HG03565 (cell line): Measurements from ENCODE around the gene ASH1L.
"Not testable (repeated sequence)": the region's sequence is repeated elsewhere in the genome, so short reads cannot be mapped to it uniquely, and the experiment has no call there.

Experiments
- ATAC-seq: cut with Tn5 transposase; IDR thresholded peaks from one replicate; pipeline ENCODE4 v1.9.1; 2021; ENCODE audit warnings: mild to moderate bottlenecking, moderate library complexity; ENCODE audit not compliant: unreplicated experiment

The ASH1L gene

GRCh38 chr1:155339515-155340097 lies 223.0 kb downstream of the ASH1L start:
- ATAC-seq, result no peak

DNA sequence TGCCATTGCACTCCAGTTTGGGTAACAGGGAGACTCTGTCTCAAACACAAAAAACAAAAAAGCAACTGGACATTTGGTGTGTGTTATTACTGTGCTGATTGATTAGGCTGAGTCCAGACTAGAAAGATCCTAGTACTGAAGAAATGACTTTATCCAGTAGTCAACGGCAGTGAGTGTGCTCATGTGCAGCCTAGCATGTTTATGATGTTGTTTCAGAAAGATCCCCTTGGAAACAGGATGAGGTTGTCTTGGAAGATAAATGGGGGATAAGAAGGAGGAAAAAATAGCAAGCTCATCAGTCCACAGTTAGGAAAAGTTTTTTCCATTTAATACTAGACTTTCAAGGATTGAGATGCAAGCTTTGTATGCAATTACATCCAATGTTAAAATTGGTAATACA lies 227.6 kb downstream of the ASH1L start:
- ATAC-seq, result no peak

GRCh38 chr1:155329980-155330598 lies 232.5 kb downstream of the ASH1L start:
- no peak for ATAC-seq

- ATAC-seq, result not testable (repeated sequence)
These were observed 233.7 kb downstream of the ASH1L start for GRCh38 chr1:155328856-155329255.

DNA sequence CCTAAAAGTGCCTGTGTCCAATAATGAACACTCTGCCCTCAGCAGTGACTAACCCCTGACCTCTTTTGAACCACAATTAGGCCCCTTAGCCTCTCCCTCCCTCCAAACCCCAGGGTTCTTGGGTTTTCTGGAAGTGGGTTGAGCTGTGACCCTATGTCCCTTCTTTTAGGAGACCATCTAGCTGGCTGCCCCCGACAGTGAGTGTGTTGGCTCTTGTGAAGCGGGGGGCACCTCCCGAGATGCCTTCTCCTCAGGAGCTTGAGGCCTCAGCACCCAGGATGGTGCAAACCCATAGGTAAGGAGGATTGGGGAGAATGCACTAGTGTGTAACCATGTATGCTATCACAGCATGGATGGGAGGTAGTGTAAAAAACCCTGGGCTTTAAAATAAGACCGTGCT lies 234.6 kb downstream of the ASH1L start:
- no peak for ATAC-seq

DNA sequence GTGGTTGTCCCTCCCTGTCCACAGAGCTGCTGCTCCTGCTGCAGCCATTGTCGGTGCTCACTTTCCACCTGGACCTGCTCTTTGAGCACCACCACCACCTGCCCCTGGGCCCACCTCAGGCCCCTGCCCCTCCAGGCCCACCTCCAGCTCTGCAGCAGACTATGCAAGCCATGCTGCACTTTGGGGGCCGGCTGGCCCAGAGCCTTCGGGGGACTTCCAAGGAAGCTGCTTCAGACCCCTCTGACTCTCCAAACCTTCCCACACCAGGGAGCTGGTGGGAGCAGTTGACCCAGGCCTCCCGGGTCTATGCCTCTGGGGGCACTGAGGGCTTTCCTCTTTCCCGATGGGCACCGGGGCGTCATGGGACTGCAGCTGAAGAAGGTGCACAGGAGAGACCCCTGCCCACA lies 236.0 kb downstream of the ASH1L start:
- no peak for ATAC-seq

GRCh38 chr1:155326020-155326526 lies 236.5 kb downstream of the ASH1L start:
- ATAC-seq, result no peak

DNA sequence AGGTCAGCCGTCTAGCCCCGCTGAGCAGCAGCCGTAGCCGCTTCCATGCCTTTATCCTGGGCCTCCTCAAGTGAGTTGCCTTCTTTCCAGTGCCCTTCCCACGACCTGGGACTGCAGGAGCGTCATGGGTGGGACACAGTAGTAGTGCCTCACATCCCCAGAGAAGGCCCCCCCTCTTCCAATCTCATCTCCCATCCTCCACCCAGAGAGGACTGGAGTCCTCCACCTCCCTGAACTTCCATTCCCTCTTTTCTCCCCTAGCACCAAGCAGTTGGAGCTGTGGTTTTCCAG lies 237.1 kb downstream of the ASH1L start:
- no peak for ATAC-seq

DNA sequence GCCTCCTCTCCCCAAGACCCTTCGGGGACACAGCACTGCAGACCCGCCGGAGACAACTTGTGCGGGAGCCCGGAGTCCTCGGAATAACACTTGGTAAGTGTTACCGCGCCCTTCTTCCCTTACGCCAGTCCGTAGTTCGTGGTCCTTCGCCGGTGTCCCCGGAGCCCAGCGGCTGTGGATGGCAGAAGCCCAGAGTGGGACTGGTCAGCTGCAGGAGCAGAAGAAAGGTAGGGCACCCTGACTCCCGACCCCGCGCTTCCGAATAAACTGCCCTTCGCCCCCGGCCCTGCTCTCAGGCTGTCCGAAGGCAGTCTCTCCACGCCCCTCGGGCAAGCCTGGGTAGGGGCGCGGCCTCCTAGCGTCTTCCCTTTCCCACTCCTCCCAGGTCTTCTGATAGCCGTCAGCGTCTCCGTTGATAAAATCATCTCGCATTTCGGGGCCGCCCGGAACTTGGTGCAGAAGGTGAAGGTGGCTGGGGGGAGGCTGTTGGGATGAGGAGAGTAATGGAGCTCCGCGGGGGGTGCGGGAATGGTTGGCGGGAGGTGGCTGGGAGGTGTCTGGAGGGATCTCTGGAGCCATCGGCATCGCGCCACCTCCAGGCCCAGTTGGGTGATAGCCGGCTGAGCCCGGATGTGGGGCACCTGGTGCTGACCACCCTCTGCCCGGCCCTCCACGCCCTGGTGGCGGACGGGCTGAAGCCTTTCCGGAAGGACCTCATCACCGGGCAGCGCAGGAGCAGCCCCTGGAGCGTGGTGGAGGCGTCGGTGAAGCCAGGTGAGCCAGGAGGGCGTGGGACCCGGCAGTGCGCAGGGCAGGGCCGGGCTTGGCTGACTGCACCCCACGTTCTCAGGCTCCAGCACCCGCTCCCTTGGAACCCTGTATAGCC lies 237.6 kb downstream of the ASH1L start:
- ATAC-seq, result no peak

DNA sequence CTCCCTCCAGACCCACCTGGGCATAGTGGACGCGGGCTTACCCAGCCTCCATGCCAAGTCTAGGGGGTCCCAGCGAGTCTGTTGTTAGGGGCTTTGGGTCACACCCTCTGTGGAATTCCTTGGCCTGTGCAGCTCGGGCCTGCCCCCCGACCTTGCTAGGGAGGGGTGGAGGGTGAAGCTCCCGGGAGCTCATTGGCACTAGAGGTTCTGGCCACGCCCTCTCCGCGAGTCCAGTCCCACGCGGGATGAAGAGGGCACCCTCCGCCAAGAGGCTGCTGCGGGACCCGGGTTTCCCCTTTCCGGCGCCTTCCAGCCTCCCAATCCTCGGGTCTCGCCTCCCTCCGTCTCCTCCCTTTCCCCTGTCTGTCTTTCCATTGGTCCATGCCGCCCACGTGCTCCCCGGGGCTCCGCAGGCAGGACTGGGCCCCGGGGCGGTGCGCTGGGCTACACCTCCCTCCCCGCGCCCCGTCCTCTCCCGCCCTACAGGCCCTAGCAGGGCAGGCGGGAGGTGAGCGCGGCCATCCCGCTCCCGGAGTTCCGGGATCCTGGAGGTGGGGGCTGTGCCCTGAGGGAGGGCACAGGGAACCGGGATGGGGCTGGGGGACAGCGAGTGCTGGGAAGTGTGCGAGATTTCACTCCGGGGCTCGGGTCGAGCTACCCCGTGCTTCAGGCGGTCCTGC lies 238.4 kb downstream of the ASH1L start:
- ATAC-seq, result peak; percentile 32

GRCh38 chr1:155323729-155324036 lies 238.9 kb downstream of the ASH1L start:
- ATAC-seq, result peak; percentile 21

DNA sequence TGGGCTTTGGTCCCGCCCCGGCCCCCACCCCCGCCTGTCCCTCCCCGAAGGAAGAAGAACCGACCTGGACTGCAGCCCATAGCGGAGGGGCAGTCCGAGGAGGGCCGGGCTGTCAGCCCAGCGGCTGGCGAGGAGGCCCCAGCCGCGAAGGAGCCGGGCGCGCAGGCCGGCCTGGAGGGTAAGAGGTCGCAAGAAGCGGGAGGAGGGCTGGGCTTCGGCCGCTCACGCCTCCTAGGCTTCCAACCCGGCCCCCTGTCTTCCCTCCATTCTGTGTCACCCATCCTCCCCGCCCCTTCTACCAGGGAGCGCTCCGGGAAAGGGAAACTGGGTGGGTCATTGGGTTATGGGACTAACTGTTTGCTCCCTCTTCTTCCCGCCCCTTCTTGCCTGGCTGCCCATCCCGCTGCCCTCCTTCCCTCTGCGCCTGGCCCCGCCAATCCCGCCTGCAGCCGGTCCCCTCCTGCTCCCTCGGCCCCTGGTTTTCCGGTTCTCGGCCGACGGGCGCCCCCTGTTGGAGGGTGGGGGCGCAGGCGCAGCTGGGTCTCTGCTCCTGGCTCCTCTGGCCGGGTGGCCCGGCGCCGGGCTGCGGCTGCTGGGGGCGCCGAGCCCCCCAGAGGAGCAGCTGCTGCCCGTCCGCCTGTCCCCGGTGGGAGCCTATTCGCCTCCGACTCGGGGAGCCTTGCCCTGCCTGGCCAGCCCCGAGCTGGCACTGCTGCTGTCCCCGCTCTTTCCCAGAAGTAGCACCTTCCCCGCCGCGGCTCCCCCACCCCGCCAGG lies 239.5 kb downstream of the ASH1L start:
- ATAC-seq, result peak; percentile 34

DNA sequence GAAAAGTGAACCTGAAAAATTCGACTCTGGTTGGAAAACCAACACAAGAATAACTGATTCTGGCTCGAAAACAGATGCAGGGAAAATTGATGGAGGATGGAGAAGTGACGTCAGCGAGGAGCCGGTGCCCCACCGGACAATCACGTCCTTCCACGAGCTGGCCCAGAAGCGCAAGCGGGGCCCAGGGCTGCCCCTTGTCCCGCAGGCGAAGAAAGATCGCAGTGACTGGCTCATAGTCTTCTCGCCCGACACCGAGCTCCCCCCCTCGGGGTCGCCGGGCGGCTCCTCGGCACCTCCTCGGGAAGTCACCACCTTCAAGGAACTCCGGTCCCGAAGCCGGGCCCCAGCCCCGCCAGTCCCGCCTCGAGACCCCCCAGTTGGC lies 240.0 kb downstream of the ASH1L start:
- no peak for ATAC-seq

GRCh38 chr1:155321639-155322503 lies 240.7 kb downstream of the ASH1L start:
- no peak for ATAC-seq

DNA sequence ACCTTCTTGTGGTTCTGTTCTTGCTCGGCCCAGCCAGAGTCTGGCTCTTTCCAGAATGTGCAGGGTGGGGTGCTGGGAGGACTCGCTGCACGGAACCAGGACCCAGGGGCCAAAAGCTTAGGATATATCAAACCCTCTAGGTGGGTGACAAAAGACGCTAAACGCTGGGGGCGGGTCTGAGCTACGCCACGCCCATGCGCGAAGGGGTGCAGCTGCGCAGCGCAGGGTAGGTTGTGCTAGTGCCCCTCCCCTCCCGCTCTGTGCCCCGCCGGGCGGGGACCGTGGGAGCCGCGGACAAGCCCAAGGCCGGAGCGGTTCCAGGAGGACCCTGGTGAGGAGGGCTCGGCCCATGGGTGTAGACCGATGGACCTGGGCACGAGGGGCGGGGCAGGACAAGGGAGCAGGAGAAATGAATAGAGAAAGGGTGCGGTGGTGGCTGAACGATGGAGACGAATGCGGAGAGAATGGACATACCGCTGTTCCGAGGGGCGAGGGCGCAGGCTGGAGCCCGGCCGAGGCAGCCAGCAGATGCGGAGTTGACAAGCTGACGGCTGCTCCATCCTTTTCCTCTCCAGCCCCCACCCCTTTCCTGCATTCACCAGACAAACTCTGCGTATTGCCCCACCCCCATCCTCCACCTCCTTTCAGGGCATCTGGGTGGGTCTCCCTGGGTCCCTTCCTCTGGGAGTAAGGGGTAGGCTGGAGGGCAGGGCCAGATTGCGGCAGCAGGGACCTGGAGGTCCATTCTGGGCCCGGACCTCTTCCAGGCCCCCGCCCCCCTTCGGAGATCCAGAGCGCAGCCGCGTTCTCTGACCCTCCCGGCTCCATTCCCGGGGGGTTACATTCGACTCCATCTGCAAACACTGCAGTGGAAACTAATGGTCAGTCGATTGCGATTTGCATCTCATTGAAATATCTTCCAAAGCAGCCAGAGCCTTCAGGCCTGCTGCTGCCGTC lies 241.7 kb downstream of the ASH1L start, which contains the start of gene RUSC1:
Gene RUSC1, plus strand, starts transcription at position 234 of the 957 bp plus-strand sequence. CDS start 880 bp downstream, outside the sequence.
- ATAC-seq, result no peak

DNA sequence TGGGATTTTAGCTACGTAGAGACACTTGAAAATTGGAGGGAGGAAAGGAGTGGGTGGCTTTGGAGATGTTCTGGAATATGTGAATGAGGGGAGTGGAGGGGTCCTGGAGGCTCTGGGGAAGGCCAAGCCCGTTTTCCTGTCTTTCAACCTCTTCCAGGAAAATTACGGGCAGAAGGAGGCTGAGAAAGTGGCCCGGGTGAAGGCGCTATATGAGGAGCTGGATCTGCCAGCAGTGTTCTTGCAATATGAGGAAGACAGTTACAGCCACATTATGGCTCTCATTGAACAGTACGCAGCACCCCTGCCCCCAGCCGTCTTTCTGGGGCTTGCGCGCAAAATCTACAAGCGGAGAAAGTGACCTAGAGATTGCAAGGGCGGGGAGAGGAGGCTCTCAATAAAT lies 242.4 kb downstream of the ASH1L start:
- no peak for ATAC-seq

- no peak for ATAC-seq
These were observed 243.1 kb downstream of the ASH1L start for GRCh38 chr1:155319536-155319935.

DNA sequence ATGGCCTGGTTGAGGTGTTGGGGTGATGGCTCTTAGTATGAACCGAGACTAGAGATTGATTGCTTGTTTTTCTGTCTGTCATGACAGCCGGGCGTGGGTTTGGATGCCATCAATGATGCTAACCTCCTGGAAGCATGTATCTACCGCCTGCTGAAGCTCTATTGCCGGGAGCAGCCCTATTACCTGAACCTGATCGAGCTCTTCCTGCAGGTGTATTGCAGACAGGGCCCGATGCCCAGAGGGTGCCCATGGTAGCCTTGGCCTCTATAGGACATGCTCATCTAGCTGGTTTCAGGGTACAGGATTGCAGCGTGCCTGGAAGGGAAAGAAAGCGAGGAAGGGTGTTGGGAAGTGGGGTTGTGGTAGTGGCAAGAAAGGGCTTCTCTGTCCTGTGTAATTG lies 244.5 kb downstream of the ASH1L start:
- no peak for ATAC-seq

DNA sequence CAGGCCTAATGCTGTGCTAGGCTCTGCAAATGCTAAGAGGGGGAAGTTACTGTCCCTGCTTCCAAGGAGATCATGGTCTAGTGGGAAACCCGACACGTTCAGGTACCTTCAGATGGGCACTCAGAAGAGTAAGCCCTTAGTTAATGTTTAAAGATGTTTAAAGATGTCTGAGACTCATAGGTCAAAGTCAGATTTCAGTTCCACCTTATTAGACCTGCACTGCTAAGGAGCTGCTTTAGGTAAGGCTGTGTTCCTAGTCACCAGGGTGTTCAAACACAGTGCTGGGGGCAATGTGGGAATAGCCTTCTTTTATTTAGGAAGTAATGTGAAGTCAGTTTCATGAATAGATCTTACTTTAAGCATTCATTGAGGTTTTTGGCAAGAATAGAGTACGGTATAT lies 245.7 kb downstream of the ASH1L start:
- ATAC-seq, result no peak
